ENCODE measurements around the gene DVL1. TPM values are rescaled to one million over a fixed set of nuclear protein-coding genes. Genes with fewer than 3 reads are reported as not detected.

Gene DVL1
- polyA plus RNA-seq, 3 donors: 0.41 to 29.8 (median 0.55) TPM

GRCh38 chr1:1303736-1304135 is 45.5 kb downstream of the DVL1 start:
- no peak for TF ChIP-seq CTCF (IDR thresholded peaks at IDR 0.05)
- peaks cover 0 to 6% (median 2%) of the 10 kb centered on the region in 3 donors for H3K27me3 Mint-ChIP-seq (ENCODE audit: low read depth in 3 of 3)
- no peak overlapping the region for H3K9ac ChIP-seq (ENCODE audit: insufficient read depth, low read length, poor library complexity, severe bottlenecking)
- H3K4me1 Mint-ChIP-seq: peaks cover 29% of the 10 kb centered on the region
- no peak overlapping the region for H2AFZ ChIP-seq (ENCODE audit: insufficient read depth, low read depth, low read length, poor library complexity, severe bottlenecking)
- peaks cover 46% of the 10 kb centered on the region for H3K79me2 ChIP-seq (ENCODE audit: insufficient read depth, low read length)
- peaks cover 58% of the 10 kb centered on the region for H4K20me1 ChIP-seq (ENCODE audit: insufficient read depth, low read length)
- no peaks in the 10 kb centered on the region for H3K9me3 ChIP-seq (replicated peaks in 1 of 2; ENCODE audit: control insufficient read depth in 1 of 2, insufficient read depth in 1 of 2, low read length in 2 of 2)
- H3K9me3 Mint-ChIP-seq: no peaks in the 10 kb centered on the region
- intact Hi-C loops (cut with micrococcal nuclease): no loop called here
- DNase-seq: no peak
- H3K4me1 ChIP-seq (ENCODE audit: control insufficient read depth in 1 of 2, insufficient read depth in 2 of 2, low read length in 2 of 2): peaks cover 32 to 44% of the 10 kb centered on the region in 2 donors
- H3K4me2 ChIP-seq (replicated peaks; ENCODE audit: extremely low read depth, low read length, poor library complexity, severe bottlenecking): no peak overlapping the region
- no peak overlapping the region for H3K4me3 Mint-ChIP-seq
- H3K27ac ChIP-seq (ENCODE audit: low read depth in 1 of 2, low read length in 2 of 2): no peak overlapping the region
- H3K4me3 ChIP-seq (replicated peaks in 1 of 3; ENCODE audit: low read depth in 2 of 3, low read length in 3 of 3): no peak overlapping the region
- H3K36me3 ChIP-seq (replicated peaks in 1 of 2; ENCODE audit: control insufficient read depth in 1 of 2, insufficient read depth in 2 of 2, low read length in 2 of 2): peaks cover 0 to 2% of the 10 kb centered on the region in 2 donors
- WGBS (ENCODE audit: insufficient coverage): 95% methylated on average over 9 of the region's 13 CpGs
- no peaks in the 10 kb centered on the region for H3K27me3 ChIP-seq (ENCODE audit: control insufficient read depth in 2 of 2, insufficient read depth in 2 of 2, low read length in 2 of 2)
- H3K36me3 Mint-ChIP-seq: peaks cover 0 to 12% of the 10 kb centered on the region in 2 donors
- H3K27ac Mint-ChIP-seq: peak overlapping the region in 1 of 7 donors; percentile 68

- Histone ChIP-seq H2AFZ (ENCODE audit: insufficient read depth, low read depth, low read length, poor library complexity, severe bottlenecking) (no peak overlapping the region), H3K4me3 (replicated peaks in 1 of 3; ENCODE audit: low read depth in 2 of 3, low read length in 3 of 3) (no peak overlapping the region), H3K4me2 (replicated peaks; ENCODE audit: extremely low read depth, low read length, poor library complexity, severe bottlenecking) (no peak overlapping the region), H3K79me2 (ENCODE audit: insufficient read depth, low read length) (peaks cover 46% of the 10 kb centered on the region), H4K20me1 (ENCODE audit: insufficient read depth, low read length) (peaks cover 58% of the 10 kb centered on the region), H3K27ac (ENCODE audit: low read depth in 1 of 2, low read length in 2 of 2) (no peak overlapping the region), H3K27me3 (ENCODE audit: control insufficient read depth in 2 of 2, insufficient read depth in 2 of 2, low read length in 2 of 2) (no peaks in the 10 kb centered on the region), H3K4me1 (ENCODE audit: control insufficient read depth in 1 of 2, insufficient read depth in 2 of 2, low read length in 2 of 2) (peaks cover 32 to 42% of the 10 kb centered on the region in 2 donors), H3K36me3 (replicated peaks in 1 of 2; ENCODE audit: control insufficient read depth in 1 of 2, insufficient read depth in 2 of 2, low read length in 2 of 2) (peaks cover 0 to 4% of the 10 kb centered on the region in 2 donors), H3K9ac (ENCODE audit: insufficient read depth, low read length, poor library complexity, severe bottlenecking) (no peak overlapping the region), H3K9me3 (replicated peaks in 1 of 2; ENCODE audit: control insufficient read depth in 1 of 2, insufficient read depth in 1 of 2, low read length in 2 of 2) (no peaks in the 10 kb centered on the region)
- no peak for TF ChIP-seq CTCF (IDR thresholded peaks at IDR 0.05)
- no peak overlapping the region for H3K4me3 Mint-ChIP-seq
- peaks cover 0 to 14% of the 10 kb centered on the region in 2 donors for H3K36me3 Mint-ChIP-seq
- intact Hi-C loops (cut with micrococcal nuclease): no loop called here
- DNase-seq: no peak
- H3K27me3 Mint-ChIP-seq (ENCODE audit: low read depth in 3 of 3): peaks cover 0 to 6% (median 2%) of the 10 kb centered on the region in 3 donors
- no peak overlapping the region for H3K27ac Mint-ChIP-seq
- peaks cover 29% of the 10 kb centered on the region for H3K4me1 Mint-ChIP-seq
- WGBS (ENCODE audit: insufficient coverage): 88% methylated on average over 25 of the region's 31 CpGs
- no peaks in the 10 kb centered on the region for H3K9me3 Mint-ChIP-seq
Measured at GRCh38 chr1:1302951-1303509, 46.2 kb downstream of the DVL1 start.

All from CD14-positive monocyte (primary cell).